GM18873 (cell line): ENCODE results near the gene ARMC9.
"Not testable (repeated sequence)": the region's sequence is repeated elsewhere in the genome, so short reads cannot be mapped to it uniquely, and the experiment has no call there.

Source experiments
- ATAC-seq: cut with Tn5 transposase; IDR thresholded peaks from one replicate; pipeline ENCODE4 v1.9.1; 2021; ENCODE audit warnings: mild to moderate bottlenecking, moderate library complexity, moderate number of reproducible peaks; ENCODE audit not compliant: unreplicated experiment, low FRiP score

The ARMC9 gene

GRCh38 chr2:231181860-231182512, 16.4 kb upstream of the ARMC9 start:
- ATAC-seq = no peak

GRCh38 chr2:231182513-231182899, 15.9 kb upstream of the ARMC9 start:
- no peak for ATAC-seq

GRCh38 chr2:231183851-231184250, 14.6 kb upstream of the ARMC9 start:
- no peak for ATAC-seq

DNA sequence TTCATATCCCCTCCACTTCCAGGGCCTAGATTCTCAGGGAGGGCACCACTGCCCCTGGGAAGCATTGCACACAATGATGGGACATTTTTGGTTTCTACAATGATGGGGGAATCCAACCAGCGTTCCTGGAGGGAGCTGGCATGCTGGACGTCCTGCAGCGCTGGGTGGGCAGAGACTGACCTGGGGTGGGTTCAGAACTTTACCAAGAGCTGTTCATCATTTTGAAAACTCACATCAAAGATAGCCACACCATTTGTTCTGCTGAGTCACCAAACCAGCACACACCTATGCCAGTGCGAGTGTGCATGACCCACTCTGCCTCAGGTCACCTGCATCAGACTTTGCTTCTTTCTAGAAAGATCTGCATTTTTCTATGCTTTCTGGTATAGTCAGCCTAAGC, 14.1 kb upstream of the ARMC9 start:
- ATAC-seq = no peak

- ATAC-seq = no peak
These were observed 13.2 kb upstream of the ARMC9 start for GRCh38 chr2:231185050-231185725.

GRCh38 chr2:231185886-231186285, 12.5 kb upstream of the ARMC9 start:
- ATAC-seq = no peak

GRCh38 chr2:231186325-231186724, 12.1 kb upstream of the ARMC9 start:
- ATAC-seq = no peak

GRCh38 chr2:231187736-231188505, 10.5 kb upstream of the ARMC9 start:
- ATAC-seq = no peak

- ATAC-seq = no peak
These were observed 9.8 kb upstream of the ARMC9 start for GRCh38 chr2:231188506-231189170.

DNA sequence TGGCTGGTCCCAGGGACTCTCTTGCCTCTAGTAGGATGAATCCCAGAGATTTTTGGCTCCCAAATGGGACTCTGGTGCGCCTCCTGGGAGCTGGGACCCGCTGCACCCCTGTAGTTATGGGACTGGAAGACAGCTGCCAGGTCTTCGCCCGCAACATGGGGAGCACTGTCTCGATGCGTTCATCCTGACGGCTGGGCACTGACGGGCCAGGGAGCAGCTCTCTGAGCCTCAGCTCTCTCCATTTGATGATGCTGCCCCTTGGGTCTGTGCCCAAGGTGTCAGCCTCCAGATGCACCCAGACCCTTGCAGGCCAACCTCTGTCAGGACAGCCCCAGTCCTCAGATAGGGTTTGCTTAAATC, 9.3 kb upstream of the ARMC9 start:
- no peak for ATAC-seq

DNA sequence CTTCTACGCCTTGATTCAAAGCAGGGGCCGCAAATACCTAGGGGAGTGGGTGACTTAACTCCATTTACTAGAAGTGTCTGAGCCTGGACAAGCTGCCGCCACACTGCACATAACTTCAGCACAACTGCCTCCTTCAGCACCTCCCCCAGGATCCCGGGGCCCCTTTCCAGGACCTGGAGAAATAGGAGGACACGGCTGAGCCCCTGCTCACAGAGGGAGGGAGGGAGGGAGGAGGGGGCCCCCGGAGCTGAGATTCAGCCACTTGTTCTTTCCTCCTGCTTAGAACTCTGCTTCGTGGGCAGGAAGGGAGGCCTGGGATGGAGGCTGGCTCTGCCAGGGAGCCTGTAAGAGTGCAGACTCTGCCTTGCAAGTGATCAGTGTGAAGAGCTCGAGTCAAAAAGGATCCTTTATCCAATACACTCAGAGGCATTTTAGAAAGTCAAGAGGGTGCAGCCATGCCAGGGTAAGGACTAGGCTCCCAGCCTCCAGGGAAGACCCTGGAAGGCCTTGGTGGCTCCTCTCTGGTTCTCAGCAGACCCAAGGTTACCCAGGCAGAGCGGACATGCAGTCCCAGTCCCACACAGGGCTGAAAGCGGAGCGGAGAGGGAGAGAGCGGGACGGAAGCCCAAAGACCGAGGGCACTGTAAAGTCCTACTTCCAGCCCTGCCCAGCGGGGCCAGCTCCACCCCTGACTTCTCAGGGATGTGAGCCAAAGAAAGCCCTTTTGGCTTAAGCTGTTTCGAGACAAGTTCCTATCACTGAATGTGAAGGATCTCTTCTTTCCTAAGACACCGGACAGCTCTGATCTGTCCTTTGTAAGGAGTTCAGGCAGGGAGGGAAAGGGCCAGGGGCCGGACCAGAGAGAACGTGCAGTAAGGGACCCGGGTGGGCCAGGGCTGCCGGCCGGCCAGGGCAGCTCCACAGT, 8.6 kb upstream of the ARMC9 start:
- ATAC-seq = no peak

DNA sequence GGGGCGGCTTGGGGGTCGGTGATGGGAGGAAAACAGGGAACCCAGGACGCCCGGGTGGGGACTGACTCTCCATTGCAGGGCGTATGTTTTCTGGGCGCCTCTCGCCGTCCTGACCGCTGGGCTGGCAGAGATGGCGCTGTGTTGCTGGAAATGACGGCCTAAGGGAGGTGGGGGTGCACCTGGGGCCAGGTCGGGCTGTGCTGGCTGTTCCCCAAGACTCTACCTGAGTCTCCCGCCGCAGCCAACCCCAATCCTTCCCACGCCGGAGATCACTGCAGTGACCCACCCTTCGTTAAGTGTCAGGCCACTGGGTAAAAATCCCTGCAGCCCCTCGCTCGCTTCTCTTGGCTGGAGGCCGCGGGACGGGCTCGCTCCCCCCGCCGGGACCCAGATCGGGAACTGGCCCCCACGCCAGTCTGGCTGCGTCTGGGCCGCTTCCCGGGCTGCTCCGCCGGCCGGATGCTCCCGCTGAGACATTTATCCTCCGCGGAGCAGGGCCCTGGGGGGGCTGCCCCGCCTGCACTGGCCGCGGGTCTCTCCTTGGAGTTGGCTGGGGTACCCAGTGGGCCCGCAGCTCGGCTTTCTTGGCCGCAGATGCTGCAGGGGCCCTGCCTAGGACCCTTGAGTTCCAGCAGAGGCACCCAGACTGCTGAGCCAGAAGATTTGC, 7.8 kb upstream of the ARMC9 start:
- no peak for ATAC-seq

DNA sequence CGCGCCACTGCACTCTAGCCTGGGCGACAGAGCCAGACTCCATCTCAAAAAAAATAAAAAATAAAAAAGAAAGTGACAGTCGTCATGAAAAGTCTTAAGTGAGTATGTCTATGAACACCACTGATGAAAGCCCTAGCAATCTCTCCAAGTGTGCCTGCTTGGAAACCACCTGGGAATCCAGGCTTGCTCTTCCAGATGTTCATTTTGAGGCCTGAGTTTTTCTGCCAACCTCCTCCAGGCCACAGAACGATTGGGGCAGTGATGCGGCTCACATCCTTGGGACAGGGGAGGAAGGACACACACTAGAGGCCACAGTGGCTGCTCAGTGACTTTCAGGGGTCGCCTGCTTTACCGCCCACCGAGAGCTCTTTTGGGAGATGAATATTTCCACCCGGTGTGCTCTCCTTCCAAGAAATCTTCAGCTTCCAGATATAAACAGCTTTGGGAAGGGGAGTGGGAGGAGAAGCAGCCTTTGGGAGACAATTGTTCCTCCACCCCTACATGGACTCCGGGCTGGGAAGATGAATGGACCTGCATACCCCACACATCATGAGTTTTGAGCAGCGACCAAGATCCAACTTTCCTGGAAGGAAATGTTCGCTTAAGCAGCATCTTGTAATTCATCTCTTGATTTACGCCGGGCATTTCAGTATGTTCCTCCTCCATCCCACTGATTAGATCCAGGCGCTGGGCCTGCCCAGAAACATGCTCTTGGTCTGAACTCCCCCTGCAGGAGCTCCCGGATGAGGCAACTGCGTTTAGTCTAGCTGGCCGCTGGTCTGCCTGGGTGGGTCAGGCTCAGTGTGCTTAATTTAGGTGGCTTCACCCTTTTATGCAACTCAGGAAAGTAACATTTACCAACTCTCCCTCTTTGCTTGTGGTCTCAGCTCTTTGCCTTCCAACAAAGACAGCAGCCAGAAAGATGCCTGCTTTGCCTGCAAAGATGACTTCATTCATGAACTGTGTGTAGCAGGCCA, 6.2 kb upstream of the ARMC9 start:
- no peak for ATAC-seq

- ATAC-seq = no peak
These were observed 5.2 kb upstream of the ARMC9 start for GRCh38 chr2:231193216-231193615.

GRCh38 chr2:231196592-231196991, 1.8 kb upstream of the ARMC9 start:
- ATAC-seq = no peak

- not testable (repeated sequence) for ATAC-seq
These were observed 1.2 kb upstream of the ARMC9 start for GRCh38 chr2:231197196-231197595.

GRCh38 chr2:231197706-231198290, 633 bp upstream of the ARMC9 start:
- ATAC-seq = no peak

DNA sequence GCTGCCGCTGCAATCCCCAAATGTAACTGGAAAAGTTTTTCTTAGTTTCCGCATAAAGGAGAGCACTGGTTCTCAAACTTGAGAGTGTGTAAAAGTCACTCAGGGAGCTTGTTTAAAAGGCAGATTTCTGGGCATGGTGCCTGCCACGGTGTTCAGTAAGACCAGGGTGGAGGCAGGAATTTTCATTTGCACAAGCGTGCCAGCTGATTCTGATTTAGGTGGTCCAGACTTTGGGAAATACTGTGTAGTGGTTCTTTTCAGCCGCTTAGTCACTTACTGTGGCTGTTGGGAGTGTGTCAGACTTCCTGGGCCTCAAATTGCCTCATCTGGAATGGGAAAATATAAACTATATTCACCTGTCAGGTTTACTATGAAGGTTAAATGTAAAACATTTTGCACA, 788 bp downstream of the ARMC9 start:
- ATAC-seq = no peak
